ENCODE data around the gene GPR4.
A peak's percentile ranks its signal among the peaks of the same experiment; 100 is the strongest.

GPR4 gene

GRCh38 chr19:45601524-45602374 lies at the start of gene GPR4:
Gene GPR4 (minus strand): TSS chr19:45602212. CDS start chr19:45591866, 10,346 bp downstream.
- Histone ChIP-seq H3K36me3 (ENCODE audit: control insufficient read depth in 5 of 5, insufficient read depth in 5 of 5, low read length in 5 of 5) (no peaks in the 10 kb centered on the region), H3K27ac (ENCODE audit: low read depth, low read length) (peak within 1 kb of the TSS; percentile 82), H3K9ac (ENCODE audit: low read length in 5 of 5) (peak within 1 kb of the TSS in 4 of 5 donors; percentile 57 to 91 (median 74)), H3K4me1 (ENCODE audit: control insufficient read depth in 5 of 5, insufficient read depth in 5 of 5, low read length in 5 of 5) (peaks cover 0 to 55% (median 32%) of the 10 kb centered on the region in 5 donors), H3K27me3 (ENCODE audit: control insufficient read depth in 5 of 5, insufficient read depth in 4 of 5, low read length in 5 of 5) (peaks cover 14 to 49% (median 44%) of the 10 kb centered on the region in 5 donors), H3K4me3 (ENCODE audit: low read depth in 1 of 5, low read length in 5 of 5) (peak within 1 kb of the TSS; percentile 29 to 83 (median 76)), H3K9me3 (ENCODE audit: control insufficient read depth in 5 of 5, low read length in 5 of 5) (no peaks in the 10 kb centered on the region)

GRCh38 chr19:45650722-45651121 lies 48.7 kb upstream of the GPR4 start:
- Histone ChIP-seq H3K27me3 (ENCODE audit: control insufficient read depth in 5 of 5, insufficient read depth in 4 of 5, low read length in 5 of 5) (peaks cover 0 to 8% (median 0%) of the 10 kb centered on the region in 5 donors), H3K9me3 (ENCODE audit: control insufficient read depth in 5 of 5, low read length in 5 of 5) (no peaks in the 10 kb centered on the region), H3K4me3 (ENCODE audit: low read depth in 1 of 5, low read length in 5 of 5) (no peak overlapping the region), H3K9ac (ENCODE audit: low read length in 5 of 5) (no peak overlapping the region), H3K36me3 (ENCODE audit: control insufficient read depth in 5 of 5, insufficient read depth in 5 of 5, low read length in 5 of 5) (no peaks in the 10 kb centered on the region), H3K27ac (ENCODE audit: low read depth, low read length) (no peak overlapping the region), H3K4me1 (ENCODE audit: control insufficient read depth in 5 of 5, insufficient read depth in 5 of 5, low read length in 5 of 5) (peaks cover 0 to 9% (median 6%) of the 10 kb centered on the region in 5 donors)

GRCh38 chr19:45646345-45646698 lies 44.3 kb upstream of the GPR4 start:
- Histone ChIP-seq H3K9ac (ENCODE audit: low read length in 5 of 5) (peak overlapping the region in 1 of 5 donors; percentile 35), H3K27me3 (ENCODE audit: control insufficient read depth in 5 of 5, insufficient read depth in 4 of 5, low read length in 5 of 5) (peaks cover 0 to 10% (median 9%) of the 10 kb centered on the region in 5 donors)

GRCh38 chr19:45645631-45646344 lies 43.8 kb upstream of the GPR4 start:
- H3K9ac ChIP-seq (ENCODE audit: low read length in 5 of 5) = peak overlapping the region in 1 of 5 donors; percentile 35
- H3K4me3 ChIP-seq (ENCODE audit: low read depth in 1 of 5, low read length in 5 of 5) = peak overlapping the region; percentile 8 to 59 (median 56)
- H3K27me3 ChIP-seq (ENCODE audit: control insufficient read depth in 5 of 5, insufficient read depth in 4 of 5, low read length in 5 of 5) = peaks cover 0 to 10% (median 9%) of the 10 kb centered on the region in 5 donors
- peaks cover 0 to 38% (median 30%) of the 10 kb centered on the region in 5 donors for H3K4me1 ChIP-seq (ENCODE audit: control insufficient read depth in 5 of 5, insufficient read depth in 5 of 5, low read length in 5 of 5)
- H3K9me3 ChIP-seq (ENCODE audit: control insufficient read depth in 5 of 5, low read length in 5 of 5) = no peaks in the 10 kb centered on the region
- H3K27ac ChIP-seq (ENCODE audit: low read depth, low read length) = no peak overlapping the region
- no peaks in the 10 kb centered on the region for H3K36me3 ChIP-seq (ENCODE audit: control insufficient read depth in 5 of 5, insufficient read depth in 5 of 5, low read length in 5 of 5)

More at GRCh38 chr19:45646345-45646698, 44.3 kb upstream of the GPR4 start:
- H3K4me3 ChIP-seq (ENCODE audit: low read depth in 1 of 5, low read length in 5 of 5) = peak overlapping the region in 3 of 5 donors; percentile 8 to 59 (median 59)
- H3K4me1 ChIP-seq (ENCODE audit: control insufficient read depth in 5 of 5, insufficient read depth in 5 of 5, low read length in 5 of 5) = peaks cover 0 to 35% (median 24%) of the 10 kb centered on the region in 5 donors
- no peak overlapping the region for H3K27ac ChIP-seq (ENCODE audit: low read depth, low read length)
- no peaks in the 10 kb centered on the region for H3K36me3 ChIP-seq (ENCODE audit: control insufficient read depth in 5 of 5, insufficient read depth in 5 of 5, low read length in 5 of 5)
- H3K9me3 ChIP-seq (ENCODE audit: control insufficient read depth in 5 of 5, low read length in 5 of 5) = no peaks in the 10 kb centered on the region

- H3K4me1 ChIP-seq (ENCODE audit: control insufficient read depth in 5 of 5, insufficient read depth in 5 of 5, low read length in 5 of 5) = peaks cover 0 to 38% (median 31%) of the 10 kb centered on the region in 5 donors
- peak overlapping the region in 3 of 5 donors; percentile 56 to 59 (median 59) for H3K4me3 ChIP-seq (ENCODE audit: low read depth in 1 of 5, low read length in 5 of 5)
- H3K9ac ChIP-seq (ENCODE audit: low read length in 5 of 5) = no peak overlapping the region
- H3K36me3 ChIP-seq (ENCODE audit: control insufficient read depth in 5 of 5, insufficient read depth in 5 of 5, low read length in 5 of 5) = no peaks in the 10 kb centered on the region
- H3K27ac ChIP-seq (ENCODE audit: low read depth, low read length) = no peak overlapping the region
- no peaks in the 10 kb centered on the region for H3K9me3 ChIP-seq (ENCODE audit: control insufficient read depth in 5 of 5, low read length in 5 of 5)
- H3K27me3 ChIP-seq (ENCODE audit: control insufficient read depth in 5 of 5, insufficient read depth in 4 of 5, low read length in 5 of 5) = peaks cover 0 to 10% (median 9%) of the 10 kb centered on the region in 5 donors
Measured at GRCh38 chr19:45645068-45645630, 43.1 kb upstream of the GPR4 start.

GRCh38 chr19:45643927-45644771 lies 42.1 kb upstream of the GPR4 start:
- H3K36me3 ChIP-seq (ENCODE audit: control insufficient read depth in 5 of 5, insufficient read depth in 5 of 5, low read length in 5 of 5) = no peaks in the 10 kb centered on the region
- H3K4me1 ChIP-seq (ENCODE audit: control insufficient read depth in 5 of 5, insufficient read depth in 5 of 5, low read length in 5 of 5) = peaks cover 0 to 42% (median 33%) of the 10 kb centered on the region in 5 donors
- no peak overlapping the region for H3K4me3 ChIP-seq (ENCODE audit: low read depth in 1 of 5, low read length in 5 of 5)
- H3K9ac ChIP-seq (ENCODE audit: low read length in 5 of 5) = no peak overlapping the region
- H3K27ac ChIP-seq (ENCODE audit: low read depth, low read length) = no peak overlapping the region
- H3K27me3 ChIP-seq (ENCODE audit: control insufficient read depth in 5 of 5, insufficient read depth in 4 of 5, low read length in 5 of 5) = peaks cover 0 to 10% (median 9%) of the 10 kb centered on the region in 5 donors
- no peaks in the 10 kb centered on the region for H3K9me3 ChIP-seq (ENCODE audit: control insufficient read depth in 5 of 5, low read length in 5 of 5)

GRCh38 chr19:45643024-45643926 lies 41.3 kb upstream of the GPR4 start:
- Histone ChIP-seq H3K4me3 (ENCODE audit: low read depth in 1 of 5, low read length in 5 of 5) (no peak overlapping the region), H3K4me1 (ENCODE audit: control insufficient read depth in 5 of 5, insufficient read depth in 5 of 5, low read length in 5 of 5) (peaks cover 0 to 51% (median 42%) of the 10 kb centered on the region in 5 donors), H3K36me3 (ENCODE audit: control insufficient read depth in 5 of 5, insufficient read depth in 5 of 5, low read length in 5 of 5) (no peaks in the 10 kb centered on the region), H3K27me3 (ENCODE audit: control insufficient read depth in 5 of 5, insufficient read depth in 4 of 5, low read length in 5 of 5) (peaks cover 0 to 10% (median 9%) of the 10 kb centered on the region in 5 donors), H3K9ac (ENCODE audit: low read length in 5 of 5) (no peak overlapping the region), H3K9me3 (ENCODE audit: control insufficient read depth in 5 of 5, low read length in 5 of 5) (no peaks in the 10 kb centered on the region), H3K27ac (ENCODE audit: low read depth, low read length) (no peak overlapping the region)

- peak overlapping the region; percentile 23 to 68 (median 56) for H3K4me3 ChIP-seq (ENCODE audit: low read depth in 1 of 5, low read length in 5 of 5)
- H3K27ac ChIP-seq (ENCODE audit: low read depth, low read length) = peak overlapping the region; percentile 65
- peaks cover 0 to 54% (median 45%) of the 10 kb centered on the region in 5 donors for H3K4me1 ChIP-seq (ENCODE audit: control insufficient read depth in 5 of 5, insufficient read depth in 5 of 5, low read length in 5 of 5)
- H3K27me3 ChIP-seq (ENCODE audit: control insufficient read depth in 5 of 5, insufficient read depth in 4 of 5, low read length in 5 of 5) = peaks cover 0 to 10% (median 8%) of the 10 kb centered on the region in 5 donors
- H3K9ac ChIP-seq (ENCODE audit: low read length in 5 of 5) = peak overlapping the region in 3 of 5 donors; percentile 45 to 48 (median 46)
- no peaks in the 10 kb centered on the region for H3K9me3 ChIP-seq (ENCODE audit: control insufficient read depth in 5 of 5, low read length in 5 of 5)
- H3K36me3 ChIP-seq (ENCODE audit: control insufficient read depth in 5 of 5, insufficient read depth in 5 of 5, low read length in 5 of 5) = no peaks in the 10 kb centered on the region
Measured at GRCh38 chr19:45641274-45642105, 39.5 kb upstream of the GPR4 start.

Data from subcutaneous abdominal adipose tissue (tissue), 5 donors.